ENCODE measurements around the gene KCNC4.

The KCNC4 gene

DNA sequence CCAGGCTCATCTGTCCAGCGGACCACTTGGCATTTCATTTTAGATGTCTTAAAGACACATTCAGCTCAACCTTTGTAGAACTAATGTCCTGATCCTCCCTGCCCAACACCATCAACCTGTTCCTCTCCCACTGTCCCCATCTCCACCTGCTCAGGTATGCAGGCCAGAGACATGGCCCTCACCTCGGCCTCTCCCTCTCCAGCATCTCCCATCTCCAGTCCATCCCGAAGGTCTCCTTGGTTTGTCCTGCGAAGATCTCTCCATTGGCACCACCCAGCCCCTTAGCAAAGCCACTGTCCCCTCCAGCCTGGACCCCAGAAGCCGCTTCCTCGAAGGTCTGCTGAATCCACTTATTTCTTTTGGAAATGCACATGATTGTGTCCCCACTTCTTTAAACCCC is 20.9 kb upstream of the KCNC4 start:
- no peak for DNase-seq

DNA sequence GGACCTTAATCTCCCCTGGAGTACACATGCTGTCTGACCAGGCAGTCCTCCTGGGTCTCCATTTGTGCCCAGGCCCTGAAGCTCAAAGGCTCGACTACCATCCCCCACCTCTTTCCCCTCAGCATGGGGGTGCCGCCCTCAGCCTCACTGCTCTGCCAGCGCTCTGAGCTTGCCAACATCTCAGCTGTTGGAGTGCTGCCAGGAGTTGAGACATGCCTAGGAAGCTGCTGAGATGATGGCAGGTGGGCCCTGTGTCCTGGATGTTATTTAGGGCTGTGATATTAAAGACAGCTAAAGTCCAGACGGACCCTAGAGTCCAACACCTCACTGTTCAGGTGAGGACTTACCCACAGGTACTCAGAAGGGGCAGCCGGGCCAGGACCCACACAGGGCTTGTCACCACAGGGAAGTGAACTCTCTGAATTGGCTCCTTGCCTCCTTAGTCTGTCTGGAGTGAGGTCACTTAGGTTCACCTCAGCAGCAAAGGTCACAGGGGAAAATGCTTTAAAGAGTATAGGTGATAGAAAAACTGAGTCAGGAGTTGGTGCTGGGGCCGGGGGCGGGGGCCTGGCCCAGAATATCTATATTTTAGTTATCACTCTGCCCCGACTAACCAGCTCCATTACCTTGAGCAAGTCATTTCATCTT is 19.7 kb upstream of the KCNC4 start:
- DNase-seq, result no peak

DNA sequence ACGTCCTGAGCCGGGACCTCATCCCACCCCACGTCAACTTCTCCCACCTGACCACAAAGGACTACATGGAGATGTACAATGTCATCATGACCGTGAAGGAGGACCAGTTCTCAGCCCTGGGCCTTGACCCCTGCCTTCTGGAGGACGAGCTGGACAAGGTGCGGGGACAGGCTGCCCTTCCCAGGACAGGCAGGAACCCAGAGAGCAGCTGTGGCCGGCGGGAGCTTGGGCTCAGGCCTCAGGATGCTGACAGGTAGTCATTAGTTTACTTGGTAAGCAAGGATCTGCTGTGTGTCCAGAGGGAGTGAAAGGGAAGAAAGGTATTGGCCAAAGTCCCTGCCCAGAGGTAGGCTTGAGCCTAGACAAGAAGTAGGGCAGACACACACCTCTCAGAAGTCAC is 17.6 kb upstream of the KCNC4 start:
- no peak for DNase-seq

DNA sequence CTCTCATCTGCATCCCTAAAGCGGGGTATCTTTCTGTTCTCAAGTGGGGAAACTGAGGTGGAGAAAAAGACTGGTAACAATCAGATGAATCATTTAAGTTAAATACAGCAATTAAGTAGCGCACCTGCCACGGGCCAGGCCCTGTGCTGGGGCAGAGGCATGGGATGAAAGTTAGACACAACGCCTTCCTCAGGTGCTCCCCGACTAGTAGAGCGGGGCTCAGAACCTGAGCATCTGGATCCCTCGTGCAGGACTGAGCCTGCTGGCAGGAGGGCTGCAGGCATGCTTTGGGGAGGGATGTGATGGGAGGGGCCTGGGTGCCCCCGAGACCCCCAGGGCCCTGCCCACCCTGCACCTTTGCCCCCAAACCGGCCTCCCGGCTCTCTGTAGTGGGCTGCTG is 14.9 kb upstream of the KCNC4 start:
- DNase-seq, result no peak

DNA sequence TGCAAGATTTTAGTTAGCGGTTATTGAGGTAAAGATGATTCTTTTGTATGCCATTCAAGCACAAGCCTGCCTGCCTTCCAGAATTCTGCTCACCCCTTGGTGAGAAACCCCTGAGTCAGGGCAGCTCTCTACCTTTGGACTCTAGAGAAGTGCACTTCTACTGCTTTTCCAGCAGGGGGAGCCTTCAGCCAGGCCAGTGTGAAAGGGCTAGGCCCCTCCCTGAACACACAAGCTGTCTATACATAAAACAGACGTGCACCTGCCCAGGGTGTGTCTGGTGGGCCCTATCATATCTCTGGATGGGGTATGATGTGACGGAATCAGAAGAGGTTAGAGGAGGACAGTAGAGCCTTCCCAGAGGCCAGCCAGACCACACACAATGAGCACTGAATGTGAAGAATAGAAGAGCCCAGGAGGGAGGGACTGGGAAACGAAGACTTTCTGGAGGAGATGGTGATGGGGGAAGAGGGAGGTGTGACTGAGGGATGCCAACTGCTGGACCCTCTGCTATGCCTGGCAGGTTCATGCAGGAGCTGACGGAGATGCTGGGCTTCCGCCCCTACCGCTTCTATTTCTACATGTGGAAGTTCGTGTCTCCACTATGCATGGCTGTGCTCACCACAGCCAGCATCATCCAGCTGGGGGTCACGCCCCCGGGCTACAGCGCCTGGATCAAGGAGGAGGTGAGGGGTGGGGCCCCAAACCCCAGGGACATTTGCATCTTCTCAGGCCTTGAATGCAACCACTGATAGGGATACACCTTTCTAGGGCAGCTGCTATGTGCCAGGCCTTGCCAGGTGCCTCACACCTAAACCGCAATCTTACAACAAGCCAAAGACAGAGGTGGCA is 13.0 kb upstream of the KCNC4 start:
- DNase-seq, result no peak

DNA sequence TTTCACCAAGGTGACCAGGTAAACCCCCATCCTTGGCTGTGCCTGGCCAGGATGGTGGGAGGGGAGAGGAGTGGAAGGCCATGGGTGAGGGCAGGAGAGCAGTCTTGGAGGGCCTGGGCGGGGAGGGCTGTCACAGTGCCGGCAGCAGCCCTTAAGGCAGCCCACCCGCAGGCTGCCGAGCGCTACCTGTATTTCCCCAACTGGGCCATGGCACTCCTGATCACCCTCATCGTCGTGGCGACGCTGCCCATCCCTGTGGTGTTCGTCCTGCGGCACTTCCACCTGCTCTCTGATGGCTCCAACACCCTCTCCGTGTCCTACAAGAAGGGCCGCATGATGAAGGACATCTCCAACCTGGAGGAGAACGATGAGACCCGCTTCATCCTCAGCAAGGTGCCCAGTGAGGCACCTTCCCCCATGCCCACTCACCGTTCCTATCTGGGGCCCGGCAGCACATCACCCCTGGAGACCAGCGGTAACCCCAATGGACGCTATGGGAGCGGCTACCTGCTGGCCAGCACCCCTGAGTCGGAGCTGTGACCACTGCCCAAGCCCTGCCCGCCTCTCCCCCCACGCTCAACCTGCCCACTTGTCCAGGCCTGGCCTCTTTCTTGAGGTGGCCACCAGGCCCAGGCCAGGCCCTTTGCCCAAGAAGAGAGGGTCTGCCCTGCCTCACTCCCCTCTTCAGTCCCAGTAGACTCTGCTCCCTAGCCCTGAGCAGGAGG is 12.0 kb upstream of the KCNC4 start:
- DNase-seq, result no peak

DNA sequence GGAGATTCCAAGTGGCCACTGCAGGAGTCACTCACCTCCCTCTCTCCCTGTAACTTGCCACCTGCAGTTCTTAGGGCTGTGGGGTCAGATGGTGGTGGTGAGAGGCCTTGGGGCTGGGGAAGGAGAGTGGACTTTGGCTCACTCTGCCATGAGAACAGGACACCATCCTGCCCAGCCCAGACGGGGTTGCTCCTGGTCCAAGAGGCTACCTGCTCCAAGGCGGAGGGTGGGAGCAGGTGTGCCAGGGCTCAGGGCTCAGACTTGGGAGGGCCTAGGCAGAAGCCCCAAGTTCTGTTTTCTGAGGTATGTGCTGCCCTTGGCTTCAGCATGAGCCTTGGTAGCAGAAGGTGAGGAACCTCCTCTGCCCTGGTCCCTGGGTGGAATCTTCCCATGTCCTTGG is 11.4 kb upstream of the KCNC4 start:
- DNase-seq, result no peak

DNA sequence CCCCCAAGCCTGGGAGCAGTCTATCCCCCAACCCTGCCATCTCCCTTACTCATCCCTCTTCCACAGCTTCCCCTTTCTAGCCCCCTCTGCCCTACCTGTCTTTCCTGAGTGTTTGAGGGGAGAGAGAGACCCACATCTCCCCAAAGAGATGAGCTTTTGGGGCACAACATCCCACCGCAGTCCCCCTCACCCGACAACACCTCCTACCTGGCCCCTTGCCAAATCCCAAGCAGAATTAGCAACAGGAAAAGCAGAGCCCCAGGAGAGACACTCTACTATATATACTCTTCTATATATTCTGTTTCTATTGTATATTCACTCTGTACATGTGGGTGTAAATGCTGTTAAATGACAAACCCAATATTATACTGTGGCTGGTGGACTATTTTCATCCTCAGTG is 9.9 kb upstream of the KCNC4 start:
- DNase-seq, result no peak

DNA sequence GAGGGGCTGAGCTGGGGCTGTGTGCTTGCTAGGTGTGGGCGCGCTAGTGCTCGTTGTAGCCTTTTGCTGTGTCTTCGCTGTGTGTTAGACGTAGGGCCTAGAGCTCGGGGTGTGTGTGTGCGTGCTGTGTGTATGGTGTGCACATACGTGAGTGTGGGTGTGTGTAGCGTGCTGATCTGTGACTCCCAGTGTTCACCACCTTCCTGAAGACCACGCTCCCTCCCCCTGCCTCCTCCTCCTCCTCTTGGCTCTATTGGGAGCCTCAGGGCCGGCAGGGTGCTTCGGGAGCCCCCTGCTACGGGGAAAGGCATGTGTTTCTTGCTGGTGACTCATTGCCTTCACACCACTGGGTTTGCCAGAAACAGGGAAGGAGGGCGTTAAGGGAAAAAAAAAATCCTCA is 9.4 kb upstream of the KCNC4 start:
- no peak for DNase-seq

DNA sequence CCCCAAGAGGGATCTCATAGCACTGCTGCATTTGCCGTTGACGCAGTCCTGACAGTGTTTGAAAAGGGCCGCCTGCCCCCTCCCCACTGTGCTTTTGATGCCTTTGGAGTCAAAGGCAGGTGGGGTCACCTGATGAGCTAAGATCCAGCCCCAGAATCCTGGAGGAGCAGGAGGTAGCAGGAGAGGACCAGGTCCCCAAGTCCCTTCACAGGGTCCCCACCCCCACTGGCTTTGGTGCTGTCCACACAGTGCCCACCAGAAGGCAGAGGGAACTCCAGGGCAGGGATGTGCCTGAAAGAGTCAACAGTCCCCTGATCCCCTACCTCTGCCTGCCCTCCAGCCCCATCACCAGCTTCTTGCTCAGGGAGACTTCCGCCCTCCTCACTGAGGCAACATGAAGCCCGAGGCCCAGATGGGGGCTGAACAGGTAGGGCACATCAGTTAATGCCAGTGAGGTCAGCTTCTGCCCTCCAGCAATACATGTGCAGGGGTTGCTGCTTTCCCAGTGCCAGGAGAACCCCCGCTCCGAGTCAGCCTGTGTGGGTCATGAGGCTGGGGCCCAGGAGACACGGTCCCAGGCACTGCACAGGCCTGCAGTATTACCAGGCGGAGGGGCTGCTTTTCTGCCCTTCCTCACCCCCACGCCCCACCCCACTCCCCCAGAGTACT is 8.8 kb upstream of the KCNC4 start:
- DNase-seq, result no peak

DNA sequence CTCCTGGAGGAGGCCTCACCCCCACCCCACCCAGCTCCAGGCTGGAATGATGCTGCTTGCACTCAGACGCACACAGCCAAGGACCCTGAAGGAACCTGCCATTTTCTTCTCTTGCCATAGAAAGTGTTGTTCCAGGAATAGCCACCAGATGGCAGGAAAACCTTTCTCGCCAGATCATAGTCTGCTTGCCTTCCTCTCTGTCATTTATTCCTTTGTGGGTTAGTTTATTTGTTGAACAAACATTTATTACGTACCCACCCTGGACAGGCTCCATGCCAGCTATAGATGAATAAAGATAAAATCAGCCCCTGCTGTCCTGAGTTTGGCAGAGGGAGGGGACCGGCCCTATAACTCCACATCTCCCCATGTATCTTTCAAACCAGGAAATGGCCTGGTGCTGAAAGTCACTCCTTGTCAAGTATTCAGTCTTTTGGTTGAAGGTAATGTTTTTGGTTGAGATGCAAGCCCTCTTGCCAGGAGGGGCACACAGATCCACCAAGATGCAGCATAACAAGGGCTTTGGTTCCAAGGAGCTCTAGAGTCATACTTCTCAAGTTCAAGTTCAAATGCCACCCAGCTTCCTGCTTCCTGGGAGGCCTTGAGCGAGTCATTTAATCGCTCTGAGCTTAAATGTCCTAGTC is 7.0 kb upstream of the KCNC4 start:
- DNase-seq, result no peak

DNA sequence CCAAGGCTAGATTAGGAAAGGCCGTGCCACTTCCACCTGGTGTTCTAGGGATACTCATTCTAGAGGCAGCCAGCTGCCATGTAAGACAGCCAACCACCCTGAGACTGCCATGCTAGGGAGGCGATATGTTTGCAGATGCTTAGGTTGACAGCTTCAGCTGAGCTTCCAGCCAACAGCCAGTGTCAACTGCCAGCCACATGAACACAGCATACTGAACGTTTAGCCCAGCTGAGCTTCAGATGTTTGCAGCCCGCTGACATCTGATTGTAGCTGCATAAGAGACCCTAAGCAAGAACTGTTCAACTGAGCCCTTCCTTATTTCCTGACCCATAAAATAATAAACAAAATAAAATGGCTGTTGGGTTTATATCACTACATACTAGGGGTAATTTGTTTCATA is 5.0 kb upstream of the KCNC4 start:
- no peak for DNase-seq

DNA sequence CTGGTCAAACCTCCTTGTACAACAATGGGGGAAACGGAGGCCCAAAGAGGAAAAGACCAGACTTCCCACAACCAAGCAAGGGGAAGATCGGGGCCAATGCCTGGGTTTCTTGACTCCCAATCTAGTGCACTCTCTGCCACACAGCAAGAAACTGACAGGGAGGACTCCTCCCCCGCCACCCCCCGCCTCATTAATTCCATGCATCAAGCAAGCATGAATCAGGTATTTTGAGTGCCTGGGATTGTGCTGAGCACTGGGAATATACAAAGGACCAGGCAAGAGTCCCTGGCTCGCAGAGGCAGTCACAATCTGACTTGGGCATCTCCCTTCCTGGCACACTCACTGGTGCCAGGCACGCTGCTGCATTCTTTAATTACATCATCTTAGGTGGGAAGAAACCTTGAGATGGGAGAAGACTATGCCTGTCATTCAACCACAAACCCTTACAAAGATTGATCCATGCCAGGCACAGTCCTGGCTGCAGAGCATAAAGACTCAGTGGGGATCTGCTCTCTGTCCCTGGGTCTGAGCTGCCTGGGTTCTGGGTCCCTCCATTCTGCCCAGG is 4.4 kb upstream of the KCNC4 start:
- no peak for DNase-seq

DNA sequence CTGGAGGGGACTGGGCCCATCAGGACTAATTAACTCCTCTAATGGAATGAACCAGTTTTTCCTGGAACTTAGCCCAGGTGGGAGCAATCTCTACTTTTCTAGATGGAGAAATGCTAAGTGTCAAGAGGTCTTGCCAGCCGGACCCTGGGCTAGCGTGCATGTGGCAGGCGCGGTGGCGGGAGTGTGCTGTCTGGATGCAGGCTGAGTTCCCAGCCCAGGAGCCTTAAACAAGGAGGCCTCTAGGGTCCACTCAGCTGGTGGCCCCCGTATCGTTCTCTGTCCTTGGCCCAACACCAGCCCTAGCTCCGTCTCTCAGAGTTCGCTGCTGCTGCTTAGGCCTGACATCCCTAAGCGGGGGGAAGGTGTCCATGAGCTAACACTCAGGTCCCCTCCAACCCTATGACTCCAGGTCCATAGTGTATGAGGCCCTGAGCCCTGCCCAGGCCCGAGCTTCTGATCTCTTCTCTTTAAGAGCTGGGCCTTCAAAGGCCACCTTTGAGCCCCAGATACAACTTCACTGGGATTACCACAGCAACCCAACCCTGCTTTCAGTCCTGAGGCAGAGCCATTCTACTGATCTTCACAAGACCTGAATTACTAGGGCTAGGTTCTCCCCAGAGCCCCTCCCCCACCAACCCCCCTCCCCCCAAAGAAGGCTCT is 3.7 kb upstream of the KCNC4 start:
- no peak for DNase-seq

DNA sequence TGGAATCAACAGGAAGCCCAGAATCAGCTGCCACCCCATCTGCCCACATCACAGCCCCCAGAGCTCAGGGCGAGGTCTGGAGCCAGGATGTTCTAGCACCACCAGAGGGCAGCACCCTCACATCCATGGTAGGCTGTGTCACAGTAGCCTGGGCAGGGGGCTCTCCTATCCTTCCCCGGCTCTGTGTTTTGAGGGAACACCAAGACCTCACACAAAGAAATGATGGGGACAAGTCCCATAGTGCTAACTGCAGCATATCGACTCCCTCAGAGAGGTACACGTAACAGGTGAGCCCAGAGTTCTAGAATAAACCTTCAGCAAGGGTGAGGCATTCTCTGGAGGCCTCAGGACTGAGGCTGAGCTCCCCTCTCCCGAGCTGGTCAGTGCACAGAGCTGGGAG is 2.3 kb upstream of the KCNC4 start:
- DNase-seq, result no peak

DNA sequence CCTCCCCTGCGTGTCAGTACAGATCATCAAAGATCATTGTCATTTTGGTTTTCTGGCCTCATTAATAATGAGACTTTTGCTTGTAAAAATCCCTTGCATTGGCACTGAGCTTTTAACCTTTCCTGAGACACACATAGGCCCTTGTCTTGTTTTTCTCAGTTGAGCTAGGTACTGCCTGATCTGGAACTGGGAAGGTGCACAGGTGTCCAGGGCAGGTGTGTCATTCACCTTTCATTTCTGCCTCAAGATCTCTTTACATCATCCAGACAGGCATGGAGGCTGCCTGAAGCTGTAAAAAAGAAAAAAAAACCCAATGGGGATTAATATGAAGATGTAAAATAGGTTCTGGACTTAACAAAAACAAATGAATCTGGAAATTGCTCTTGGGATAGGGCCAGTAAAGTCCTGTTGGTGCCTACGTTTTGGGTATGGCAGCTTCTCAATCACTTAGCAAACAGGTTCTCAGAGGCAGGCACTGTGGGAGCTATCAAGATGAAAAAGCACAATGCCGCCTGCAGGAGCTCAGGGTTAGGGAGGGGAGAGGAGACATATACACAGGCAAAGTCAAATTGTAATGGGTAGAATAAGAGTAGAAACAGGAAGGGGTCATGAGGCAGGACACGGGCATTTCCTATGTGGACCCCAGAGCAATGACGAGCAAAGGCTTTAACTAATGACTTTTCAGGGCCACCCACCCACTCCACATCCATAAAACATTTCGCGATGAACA is 1.0 kb upstream of the KCNC4 start:
- no peak for DNase-seq

DNA sequence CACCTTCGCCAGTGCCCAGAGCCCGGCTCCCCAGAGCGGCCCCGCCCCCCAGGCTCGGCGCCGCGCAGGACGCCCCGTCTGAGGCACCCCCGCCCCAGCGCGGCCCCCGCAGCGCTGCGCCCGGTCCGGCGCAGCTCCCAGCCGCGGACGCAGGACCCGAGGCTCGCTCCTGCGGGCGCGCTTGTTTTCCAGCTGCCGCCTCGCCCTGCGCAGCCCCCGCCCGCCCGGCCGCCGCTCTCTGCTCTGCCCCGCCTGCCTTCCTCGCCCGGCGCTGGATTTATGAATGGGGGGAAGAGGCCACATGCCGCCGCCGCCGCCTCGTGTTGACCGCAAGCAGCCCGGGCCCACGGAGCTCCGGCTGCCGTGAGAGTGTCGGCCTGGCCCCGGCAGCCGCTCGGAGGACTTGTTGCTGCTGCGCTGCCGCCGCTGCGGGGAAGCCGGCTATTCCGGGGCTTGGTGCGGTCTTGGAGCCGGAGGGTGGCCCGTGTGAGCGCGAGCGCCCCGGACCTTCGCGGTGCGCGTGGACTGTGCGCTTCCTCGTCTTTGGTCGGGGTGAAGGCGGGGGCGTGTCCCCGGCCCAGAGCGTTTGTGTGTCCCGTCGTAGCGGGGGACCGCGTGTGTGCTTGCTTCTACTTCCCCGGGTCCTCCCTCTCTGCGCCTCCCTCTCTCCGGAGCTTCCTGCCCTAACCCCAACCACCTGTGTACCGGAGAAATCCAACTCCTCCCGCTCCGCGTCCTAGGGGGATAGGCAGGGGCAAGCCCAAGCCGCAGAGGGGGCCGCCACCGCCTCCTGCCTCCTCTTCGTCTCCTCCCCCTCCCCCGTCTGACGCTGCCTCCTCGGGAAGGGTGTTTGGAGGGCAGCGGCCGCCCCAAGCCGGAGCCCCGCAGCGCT is 736 bp downstream of the KCNC4 start:
- DNase-seq, result no peak

DNA sequence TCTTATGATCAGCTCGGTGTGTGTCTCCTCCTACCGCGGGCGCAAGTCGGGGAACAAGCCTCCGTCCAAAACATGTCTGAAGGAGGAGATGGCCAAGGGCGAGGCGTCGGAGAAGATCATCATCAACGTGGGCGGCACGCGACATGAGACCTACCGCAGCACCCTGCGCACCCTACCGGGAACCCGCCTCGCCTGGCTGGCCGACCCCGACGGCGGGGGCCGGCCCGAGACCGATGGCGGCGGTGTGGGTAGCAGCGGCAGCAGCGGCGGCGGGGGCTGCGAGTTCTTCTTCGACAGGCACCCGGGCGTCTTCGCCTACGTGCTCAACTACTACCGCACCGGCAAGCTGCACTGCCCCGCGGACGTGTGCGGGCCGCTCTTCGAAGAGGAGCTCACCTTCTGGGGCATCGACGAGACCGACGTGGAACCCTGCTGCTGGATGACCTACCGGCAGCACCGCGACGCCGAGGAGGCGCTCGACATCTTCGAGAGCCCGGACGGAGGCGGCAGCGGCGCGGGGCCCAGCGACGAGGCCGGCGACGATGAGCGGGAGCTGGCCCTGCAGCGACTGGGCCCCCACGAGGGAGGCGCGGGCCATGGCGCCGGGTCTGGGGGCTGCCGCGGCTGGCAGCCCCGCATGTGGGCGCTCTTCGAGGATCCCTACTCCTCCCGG is 1.5 kb downstream of the KCNC4 start:
- DNase-seq, result no peak
